ENCODE results near the gene IGF1R. TPM values are rescaled to one million over a fixed set of nuclear protein-coding genes. Genes with fewer than 3 reads are reported as not detected.

Gene IGF1R
- total RNA-seq, 1 donor from 2014 or later, result 131 TPM

DNA sequence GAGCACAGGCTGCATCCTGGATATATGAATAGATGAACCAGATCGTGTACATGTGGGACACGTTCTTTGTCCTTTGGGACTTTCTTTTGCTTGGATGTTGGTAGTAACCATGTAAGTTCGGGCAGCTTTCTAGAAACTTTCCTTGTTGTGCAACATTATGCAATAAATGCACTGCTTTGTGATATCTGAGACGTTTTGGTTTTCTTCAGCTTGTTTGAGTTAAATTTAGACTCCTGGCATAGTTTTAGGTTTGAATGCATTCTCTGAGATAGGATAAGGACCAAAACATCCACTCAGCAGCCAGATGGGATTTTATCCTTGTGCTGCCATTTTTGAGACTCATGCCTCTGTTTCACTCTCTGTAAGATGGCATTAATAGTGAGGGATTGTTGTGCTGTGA is 158.9 kb downstream of the IGF1R start:
- TF ChIP-seq, protein P1, sequence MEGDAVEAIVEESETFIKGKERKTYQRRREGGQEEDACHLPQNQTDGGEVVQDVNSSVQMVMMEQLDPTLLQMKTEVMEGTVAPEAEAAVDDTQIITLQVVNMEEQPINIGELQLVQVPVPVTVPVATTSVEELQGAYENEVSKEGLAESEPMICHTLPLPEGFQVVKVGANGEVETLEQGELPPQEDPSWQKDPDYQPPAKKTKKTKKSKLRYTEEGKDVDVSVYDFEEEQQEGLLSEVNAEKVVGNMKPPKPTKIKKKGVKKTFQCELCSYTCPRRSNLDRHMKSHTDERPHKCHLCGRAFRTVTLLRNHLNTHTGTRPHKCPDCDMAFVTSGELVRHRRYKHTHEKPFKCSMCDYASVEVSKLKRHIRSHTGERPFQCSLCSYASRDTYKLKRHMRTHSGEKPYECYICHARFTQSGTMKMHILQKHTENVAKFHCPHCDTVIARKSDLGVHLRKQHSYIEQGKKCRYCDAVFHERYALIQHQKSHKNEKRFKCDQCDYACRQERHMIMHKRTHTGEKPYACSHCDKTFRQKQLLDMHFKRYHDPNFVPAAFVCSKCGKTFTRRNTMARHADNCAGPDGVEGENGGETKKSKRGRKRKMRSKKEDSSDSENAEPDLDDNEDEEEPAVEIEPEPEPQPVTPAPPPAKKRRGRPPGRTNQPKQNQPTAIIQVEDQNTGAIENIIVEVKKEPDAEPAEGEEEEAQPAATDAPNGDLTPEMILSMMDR (IDR thresholded peaks at IDR 0.05; ENCODE audit: unreplicated experiment), result no peak
- Mint-ChIP-seq H3K27me3 (ENCODE audit: unreplicated experiment) (peaks cover 3% of the 10 kb centered on the region), H3K9me3 (ENCODE audit: unreplicated experiment) (no peaks in the 10 kb centered on the region), H3K36me3 (ENCODE audit: low read depth, unreplicated experiment) (peaks cover 4% of the 10 kb centered on the region), H3K4me3 (ENCODE audit: unreplicated experiment) (no peak overlapping the region), H3K27ac (ENCODE audit: unreplicated experiment) (no peak overlapping the region), H3K4me1 (ENCODE audit: unreplicated experiment) (peaks cover 35% of the 10 kb centered on the region)
- no peak for DNase-seq (ENCODE audit: low spot score)

DNA sequence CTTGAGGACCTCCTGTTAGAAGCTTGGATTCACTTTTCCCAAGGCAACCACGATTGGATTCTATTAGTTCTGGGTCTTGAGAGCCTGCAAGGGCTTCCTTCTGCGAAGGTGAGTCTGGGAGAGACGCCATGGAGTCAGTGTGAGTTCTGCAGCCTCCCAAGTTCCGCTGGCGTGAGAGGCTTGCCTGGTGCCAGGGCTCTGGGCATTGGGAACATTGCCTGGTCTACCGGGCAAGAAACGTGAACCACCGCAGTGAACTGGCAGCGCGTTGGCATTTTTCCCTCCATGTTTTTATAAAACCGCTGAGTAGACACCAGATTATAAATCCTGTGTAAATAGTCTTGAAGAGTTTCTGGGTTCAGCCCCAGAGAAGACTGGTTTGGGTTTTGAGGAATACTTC is 160.9 kb downstream of the IGF1R start:
- no peaks in the 10 kb centered on the region for H3K9me3 Mint-ChIP-seq (ENCODE audit: unreplicated experiment)
- TF ChIP-seq, protein P1 (IDR thresholded peaks at IDR 0.05; ENCODE audit: unreplicated experiment), result no peak
- no peak overlapping the region for H3K4me3 Mint-ChIP-seq (ENCODE audit: unreplicated experiment)
- peaks cover 27% of the 10 kb centered on the region for H3K4me1 Mint-ChIP-seq (ENCODE audit: unreplicated experiment)
- H3K27me3 Mint-ChIP-seq (ENCODE audit: unreplicated experiment), result peaks cover 4% of the 10 kb centered on the region
- no peak for DNase-seq (ENCODE audit: low spot score)
- peak overlapping the region; percentile 54 for H3K27ac Mint-ChIP-seq (ENCODE audit: unreplicated experiment)
- peaks cover 4% of the 10 kb centered on the region for H3K36me3 Mint-ChIP-seq (ENCODE audit: low read depth, unreplicated experiment)

DNA sequence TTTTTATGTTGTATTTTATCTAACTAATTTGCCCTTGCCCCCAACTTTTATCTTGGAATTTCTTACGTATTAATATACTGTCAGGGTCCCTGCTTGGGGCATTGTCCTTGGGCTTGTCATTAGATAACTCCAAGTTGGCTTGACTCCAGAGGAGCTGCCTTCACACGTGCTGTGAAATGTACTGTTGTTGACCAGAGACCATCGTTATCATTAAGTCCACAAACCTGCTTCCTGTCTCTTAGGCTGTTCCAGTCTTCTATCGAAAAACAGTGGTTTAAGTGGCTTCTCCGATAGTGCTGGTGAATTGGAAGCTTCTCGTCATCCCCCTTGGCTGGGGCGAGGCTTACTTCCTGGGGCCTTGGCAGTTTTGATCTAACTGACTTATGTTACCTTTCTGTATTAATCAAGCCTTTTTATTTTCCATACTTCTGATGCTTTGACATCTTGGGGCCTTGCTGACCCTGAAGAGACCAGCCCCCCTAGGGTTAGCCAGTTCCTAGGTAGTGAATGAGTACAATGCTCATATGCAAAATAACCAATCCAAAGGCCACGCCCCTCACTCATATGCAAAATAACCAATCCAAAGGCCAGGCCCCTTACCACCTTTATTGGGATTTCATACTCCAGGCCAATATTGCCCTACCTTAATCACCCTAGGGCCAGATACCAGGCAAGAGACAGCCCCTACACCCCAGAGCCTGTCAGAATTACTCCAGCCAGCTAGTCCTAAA is 164.5 kb downstream of the IGF1R start:
- Mint-ChIP-seq H3K36me3 (ENCODE audit: low read depth, unreplicated experiment) (peaks cover 9% of the 10 kb centered on the region), H3K4me3 (ENCODE audit: unreplicated experiment) (no peak overlapping the region), H3K9me3 (ENCODE audit: unreplicated experiment) (no peaks in the 10 kb centered on the region), H3K27ac (ENCODE audit: unreplicated experiment) (peak overlapping the region; percentile 57), H3K4me1 (ENCODE audit: unreplicated experiment) (peaks cover 37% of the 10 kb centered on the region), H3K27me3 (ENCODE audit: unreplicated experiment) (peaks cover 9% of the 10 kb centered on the region)
- no peak for DNase-seq (ENCODE audit: low spot score)
- TF ChIP-seq, protein P1 (IDR thresholded peaks at IDR 0.05; ENCODE audit: unreplicated experiment), result no peak

DNA sequence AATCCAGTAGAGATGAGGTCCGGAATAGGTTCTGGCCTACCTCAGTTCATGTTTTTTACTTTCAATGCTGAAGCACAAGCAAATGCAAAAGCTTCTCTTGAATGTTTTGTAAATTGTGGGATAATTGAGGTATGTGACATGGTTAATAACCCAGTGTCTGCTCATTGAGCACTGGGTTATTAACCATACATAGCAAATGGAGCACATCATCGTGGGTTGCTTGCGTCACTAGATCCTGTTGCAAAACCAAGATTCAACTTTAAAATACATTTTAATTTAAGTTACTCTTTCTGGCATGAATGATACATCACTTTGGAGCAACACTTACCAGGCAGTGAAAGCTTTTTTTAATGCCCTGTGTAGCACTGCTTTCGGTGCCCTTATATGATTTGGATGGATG is 165.6 kb downstream of the IGF1R start:
- peaks cover 37% of the 10 kb centered on the region for H3K4me1 Mint-ChIP-seq (ENCODE audit: unreplicated experiment)
- TF ChIP-seq, protein P1 (IDR thresholded peaks at IDR 0.05; ENCODE audit: unreplicated experiment), result no peak

DNA sequence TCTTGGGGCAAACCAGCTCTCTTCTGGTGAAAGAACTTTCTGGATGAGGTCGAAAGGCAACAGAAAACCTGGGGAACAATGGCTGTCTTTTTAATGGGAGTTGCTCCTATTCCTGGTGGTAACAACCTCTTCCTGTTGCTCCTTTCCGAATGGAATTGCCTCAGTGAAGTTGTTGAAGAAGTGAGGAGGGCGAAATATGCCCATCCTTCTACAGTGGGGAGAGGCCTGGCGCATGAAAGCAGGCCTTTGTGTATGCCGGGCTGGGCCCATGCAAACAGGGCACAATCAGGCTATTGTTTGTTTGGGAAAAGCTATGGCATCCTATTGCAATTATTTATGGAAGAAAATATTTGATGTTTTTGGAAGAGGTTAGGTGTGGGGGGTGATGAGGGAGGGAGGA is 166.9 kb downstream of the IGF1R start:
- H3K4me1 Mint-ChIP-seq (ENCODE audit: unreplicated experiment), result peaks cover 33% of the 10 kb centered on the region
- no peak overlapping the region for H3K4me3 Mint-ChIP-seq (ENCODE audit: unreplicated experiment)
- no peak for DNase-seq (ENCODE audit: low spot score)
- H3K9me3 Mint-ChIP-seq (ENCODE audit: unreplicated experiment), result no peaks in the 10 kb centered on the region
- H3K27ac Mint-ChIP-seq (ENCODE audit: unreplicated experiment), result no peak overlapping the region
- TF ChIP-seq, protein P1 (IDR thresholded peaks at IDR 0.05; ENCODE audit: unreplicated experiment), result no peak
- H3K27me3 Mint-ChIP-seq (ENCODE audit: unreplicated experiment), result peaks cover 7% of the 10 kb centered on the region
- peaks cover 9% of the 10 kb centered on the region for H3K36me3 Mint-ChIP-seq (ENCODE audit: low read depth, unreplicated experiment)

More for the DNA sequence above, 165.6 kb downstream of the IGF1R start:
- peaks cover 9% of the 10 kb centered on the region for H3K27me3 Mint-ChIP-seq (ENCODE audit: unreplicated experiment)
- H3K9me3 Mint-ChIP-seq (ENCODE audit: unreplicated experiment), result no peaks in the 10 kb centered on the region
- no peak overlapping the region for H3K27ac Mint-ChIP-seq (ENCODE audit: unreplicated experiment)
- no peak for DNase-seq (ENCODE audit: low spot score)
- H3K4me3 Mint-ChIP-seq (ENCODE audit: unreplicated experiment), result no peak overlapping the region
- H3K36me3 Mint-ChIP-seq (ENCODE audit: low read depth, unreplicated experiment), result peaks cover 9% of the 10 kb centered on the region

All from endothelial cell (in vitro differentiated cells).